Measurements from ENCODE around the gene GUCY1B1. TPM values are rescaled to one million over a fixed set of nuclear protein-coding genes. Genes with fewer than 3 reads are reported as not detected.

The GUCY1B1 gene
- total and polyA plus RNA-seq, 8 donors: 5.3 to 59.8 (median 14.8) TPM; not detected in 1

DNA sequence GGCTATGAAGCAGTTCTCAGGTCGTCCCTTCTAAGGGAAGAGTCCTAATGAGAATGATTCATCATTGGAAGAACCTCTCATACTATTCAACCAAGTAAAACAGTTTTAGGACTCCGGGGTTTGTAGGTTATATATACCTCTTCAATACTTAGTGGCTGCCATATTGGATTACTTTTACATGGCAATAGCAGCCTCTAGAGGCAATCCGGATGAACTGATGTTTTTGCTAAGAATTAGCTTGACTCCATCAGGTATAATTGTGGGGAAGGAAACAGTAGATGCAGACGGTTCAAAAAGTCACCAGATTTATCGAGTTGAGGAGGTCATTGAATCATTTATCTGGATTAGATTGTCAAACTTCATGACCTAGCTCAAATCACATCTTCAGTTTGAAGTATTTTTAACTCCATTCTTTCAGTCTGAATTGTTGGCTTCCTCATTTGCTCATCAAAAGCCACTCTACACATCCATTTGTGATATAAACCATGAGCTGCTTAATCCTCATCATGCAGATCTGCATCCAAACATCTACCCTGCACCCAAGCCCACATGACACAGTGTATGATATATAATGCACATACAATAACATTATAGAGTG lies 28.4 kb downstream of the GUCY1B1 start:
- H3K27me3 ChIP-seq: no peaks in the 10 kb centered on the region
- peak in 1 of 2 donors; percentile 79 for DNase-seq
- no peaks in the 10 kb centered on the region for H3K9me3 ChIP-seq
- 8 to 16% (median 13%) methylated on average over 5 of the region's 5 CpGs for WGBS, 5 donors
- peaks cover 0 to 30% (median 12%) of the 10 kb centered on the region in 4 donors for H3K4me1 ChIP-seq
- H3K27ac ChIP-seq: no peak overlapping the region
- intact Hi-C loops (cut with DNase I; ENCODE audit: low total_unique reads): loop anchor here (5.0 kb wide), 1 partner anchor 345 kb away; no protein-coding TSS in a partner anchor
- H3K36me3 ChIP-seq: peaks cover 0 to 11% (median 0%) of the 10 kb centered on the region in 4 donors
- TF ChIP-seq POLR2AphosphoS5 (IDR thresholded peaks at IDR 0.05): no peak
- TF ChIP-seq, protein P1, sequence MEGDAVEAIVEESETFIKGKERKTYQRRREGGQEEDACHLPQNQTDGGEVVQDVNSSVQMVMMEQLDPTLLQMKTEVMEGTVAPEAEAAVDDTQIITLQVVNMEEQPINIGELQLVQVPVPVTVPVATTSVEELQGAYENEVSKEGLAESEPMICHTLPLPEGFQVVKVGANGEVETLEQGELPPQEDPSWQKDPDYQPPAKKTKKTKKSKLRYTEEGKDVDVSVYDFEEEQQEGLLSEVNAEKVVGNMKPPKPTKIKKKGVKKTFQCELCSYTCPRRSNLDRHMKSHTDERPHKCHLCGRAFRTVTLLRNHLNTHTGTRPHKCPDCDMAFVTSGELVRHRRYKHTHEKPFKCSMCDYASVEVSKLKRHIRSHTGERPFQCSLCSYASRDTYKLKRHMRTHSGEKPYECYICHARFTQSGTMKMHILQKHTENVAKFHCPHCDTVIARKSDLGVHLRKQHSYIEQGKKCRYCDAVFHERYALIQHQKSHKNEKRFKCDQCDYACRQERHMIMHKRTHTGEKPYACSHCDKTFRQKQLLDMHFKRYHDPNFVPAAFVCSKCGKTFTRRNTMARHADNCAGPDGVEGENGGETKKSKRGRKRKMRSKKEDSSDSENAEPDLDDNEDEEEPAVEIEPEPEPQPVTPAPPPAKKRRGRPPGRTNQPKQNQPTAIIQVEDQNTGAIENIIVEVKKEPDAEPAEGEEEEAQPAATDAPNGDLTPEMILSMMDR (IDR thresholded peaks at IDR 0.05): peak in 5 of 7 experiments; percentile 41 to 76 (median 63)
- no peak overlapping the region for H3K4me3 ChIP-seq

DNA sequence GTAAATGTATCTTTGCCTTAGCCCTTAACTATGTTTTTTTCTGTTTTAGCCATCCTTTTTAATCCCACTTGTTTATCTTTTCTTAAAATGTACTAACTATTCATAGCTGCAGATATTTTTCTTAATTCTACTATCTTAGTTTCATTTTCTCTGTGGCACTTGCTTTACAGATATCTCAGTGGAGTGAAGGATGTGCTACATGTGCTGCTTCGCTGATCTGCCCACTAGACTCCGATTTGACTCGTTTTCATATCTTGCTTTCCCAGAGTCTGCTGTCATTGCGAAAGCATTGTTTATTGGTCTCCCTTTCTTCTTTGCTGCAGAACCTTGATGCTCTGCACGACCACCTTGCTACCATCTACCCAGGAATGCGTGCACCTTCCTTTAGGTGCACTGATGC lies 30.6 kb downstream of the GUCY1B1 start:
- peaks cover 0 to 30% (median 12%) of the 10 kb centered on the region in 4 donors for H3K4me1 ChIP-seq
- H3K9me3 ChIP-seq: no peaks in the 10 kb centered on the region
- H3K4me3 ChIP-seq: peak overlapping the region in 1 of 4 donors; percentile 13
- TF ChIP-seq EP300 (IDR thresholded peaks at IDR 0.05) (no peak), POLR2A (IDR thresholded peaks at IDR 0.05) (no peak), POLR2AphosphoS5 (IDR thresholded peaks at IDR 0.05) (no peak)
- TF ChIP-seq, protein P1 (IDR thresholded peaks at IDR 0.05): no peak
- H3K27ac ChIP-seq: peak overlapping the region in 2 of 5 donors; percentile 20 to 26
- H3K27me3 ChIP-seq: no peaks in the 10 kb centered on the region
- peaks cover 0 to 17% (median 0%) of the 10 kb centered on the region in 4 donors for H3K36me3 ChIP-seq
- WGBS, 5 donors: 47 to 64% (median 61%) methylated on average over 6 of the region's 6 CpGs
- no peak for DNase-seq
- intact Hi-C loops (cut with DNase I; ENCODE audit: low total_unique reads): loop anchor here (5.0 kb wide), 1 partner anchor 347 kb away; no protein-coding TSS in a partner anchor

DNA sequence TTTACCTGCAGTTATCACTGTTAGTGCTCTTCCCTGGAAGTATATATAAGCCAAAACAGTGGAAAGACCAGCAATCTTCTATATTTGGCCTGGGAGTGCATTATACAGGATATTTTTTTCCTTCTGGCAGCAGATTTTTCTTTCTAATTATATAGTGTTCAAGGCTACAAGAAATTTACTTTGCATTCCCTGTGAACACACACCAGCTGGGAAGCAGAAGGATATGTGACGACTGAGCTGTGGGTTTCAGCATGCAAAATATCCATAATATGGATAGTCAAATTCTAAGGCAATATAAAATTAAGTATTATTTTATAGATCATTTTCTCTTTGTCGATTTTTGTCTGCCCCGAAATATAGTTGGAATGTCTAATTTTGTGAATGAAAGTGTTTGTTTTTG lies 31.2 kb downstream of the GUCY1B1 start:
- 47 to 85% (median 71%) methylated on average over 3 of the region's 3 CpGs for WGBS, 5 donors
- DNase-seq: no peak
- Histone ChIP-seq H3K4me3 (no peak overlapping the region), H3K9me3 (no peaks in the 10 kb centered on the region), H3K27ac (peak overlapping the region in 1 of 5 donors; percentile 26), H3K27me3 (no peaks in the 10 kb centered on the region), H3K4me1 (peaks cover 0 to 30% (median 12%) of the 10 kb centered on the region in 4 donors), H3K36me3 (peaks cover 0 to 17% (median 0%) of the 10 kb centered on the region in 4 donors)
- intact Hi-C loops (cut with DNase I; ENCODE audit: low total_unique reads): loop anchor here (5.0 kb wide), 1 partner anchor 348 kb away; no protein-coding TSS in a partner anchor
- TF ChIP-seq EP300 (IDR thresholded peaks at IDR 0.05) (no peak), POLR2A (IDR thresholded peaks at IDR 0.05) (no peak), POLR2AphosphoS5 (IDR thresholded peaks at IDR 0.05) (no peak)
- TF ChIP-seq, protein P1 (IDR thresholded peaks at IDR 0.05): no peak

DNA sequence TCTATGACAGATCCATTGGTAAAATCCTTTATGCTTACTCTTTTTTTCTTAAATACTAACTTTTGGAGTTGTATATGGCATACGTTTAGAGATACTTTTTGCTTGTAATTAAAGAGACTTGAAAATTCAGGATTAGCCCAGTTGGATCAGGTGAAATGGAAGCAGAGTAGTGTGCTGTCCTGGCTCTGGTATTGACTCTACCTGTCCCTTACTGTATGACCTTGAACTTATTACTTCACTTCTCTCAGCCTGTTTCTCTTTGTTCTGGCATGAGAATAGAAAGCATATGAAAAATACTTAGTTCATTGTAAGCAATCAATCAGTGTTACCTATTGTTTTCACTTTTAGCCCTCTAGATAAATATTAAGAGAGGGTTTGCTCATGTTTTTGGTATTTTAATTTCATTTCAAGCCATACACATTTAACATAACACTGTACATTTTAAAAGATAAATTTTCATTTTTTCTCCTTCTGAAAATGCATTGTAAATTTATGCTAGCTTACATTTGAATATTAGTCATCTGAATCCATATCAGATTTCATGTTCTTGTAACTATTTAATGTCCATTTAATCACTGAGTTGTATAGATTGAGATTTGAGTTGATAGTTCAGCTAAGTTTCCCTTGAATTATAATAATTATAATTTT lies 35.9 kb downstream of the GUCY1B1 start:
- Histone ChIP-seq H3K27ac (no peak overlapping the region), H3K36me3 (peaks cover 0 to 17% (median 0%) of the 10 kb centered on the region in 4 donors), H3K9me3 (no peaks in the 10 kb centered on the region), H3K4me3 (no peak overlapping the region), H3K27me3 (no peaks in the 10 kb centered on the region), H3K4me1 (peaks cover 0 to 3% (median 1%) of the 10 kb centered on the region in 4 donors)
- 78 to 97% (median 84%) methylated on average over 1 of the region's 1 CpG for WGBS, 5 donors
- DNase-seq: no peak
- intact Hi-C loops (cut with DNase I; ENCODE audit: low total_unique reads): no loop called here
- TF ChIP-seq POLR2A (IDR thresholded peaks at IDR 0.05): no peak
- no peak for TF ChIP-seq POLR2AphosphoS5 (IDR thresholded peaks at IDR 0.05)
- no peak for TF ChIP-seq EP300 (IDR thresholded peaks at IDR 0.05)
- TF ChIP-seq, protein P1 (IDR thresholded peaks at IDR 0.05): no peak
